Sigmoid colon (tissue), 7 donors: ENCODE data around the gene CECR2. TPM values are rescaled to one million over a fixed set of nuclear protein-coding genes. Genes with fewer than 3 reads are reported as not detected.

Experiments used
- DNase-seq: peaks from one replicate; pipeline ENCODE4 v3.0.0-alpha.2; 2019
- H3K27ac ChIP-seq, 4 donors: fragments of 200-600 bp; sonication (generic); one replicate each; pipeline ENCODE4 v1.5.1; 2016 to 2019; ENCODE audit warnings: mild to moderate bottlenecking in 1 of 4
- H3K27me3 ChIP-seq, 3 donors: fragments of 200-600 bp; sonication (generic); one replicate each; pipeline ENCODE4 v1.5.1; 2019; ENCODE audit warnings: mild to moderate bottlenecking in 1 of 3
- H3K36me3 ChIP-seq, 4 donors: fragments of 200-600 bp; sonication (generic); one replicate each; pipeline ENCODE4 v1.5.1; 2016 to 2019
- H3K4me1 ChIP-seq, 4 donors: fragments of 200-600 bp; sonication (generic); one replicate each; pipeline ENCODE4 v1.5.1; 2017 to 2019
- H3K4me3 ChIP-seq, 4 donors: fragments of 200-600 bp; sonication (generic); one replicate each; pipeline ENCODE4 v1.5.1; 2017 to 2019; ENCODE audit warnings: mild to moderate bottlenecking in 2 of 4, moderate library complexity in 1 of 4
- H3K9me3 ChIP-seq, 4 donors: fragments of 200-600 bp in 3 of 4; sonication (generic) in 3 of 4; one replicate each; pipeline versions ENCODE4 v1.5.1 to v1.6.1; 2013 to 2019
- CTCF ChIP-seq, 4 experiments: fragments of 450-650 bp in 3 of 4; fragments of 200-600 bp in 1 of 4; IDR thresholded peaks; one replicate each; pipeline ENCODE4 v1.5.1; 2016 to 2019; ENCODE audit warnings: antibody characterized with exemption in 4 of 4, mild to moderate bottlenecking in 3 of 4, moderate library complexity in 2 of 4
- EP300 ChIP-seq, 4 donors: sonication (generic); formaldehyde crosslinking; IDR thresholded peaks; one replicate each; pipeline ENCODE4 v1.6.1; 2017; ENCODE audit warnings: antibody characterized with exemption in 4 of 4
- POLR2A ChIP-seq, 2 donors: fragments of 450-650 bp; IDR thresholded peaks; one replicate each; pipeline ENCODE4 v1.6.1; 2016; ENCODE audit warnings: antibody characterized with exemption in 2 of 2, mild to moderate bottlenecking in 2 of 2, moderate library complexity in 2 of 2
- POLR2AphosphoS5 ChIP-seq, 4 donors: sonication (generic); formaldehyde crosslinking; IDR thresholded peaks; one replicate each; pipeline ENCODE4 v1.6.1; 2017; ENCODE audit warnings: antibody characterized with exemption in 4 of 4
- WGBS, 2 donors: extraction: QIAGEN DNeasy Blood & Tissue Kit; methylation state at CpG; one replicate each; pipeline ENCODE4 v1.1.7; 2013; 5-methylcytosine and 5-hydroxymethylcytosine counted together
- intact Hi-C: fragments of 100-400 bp; cut with DNase I; formaldehyde crosslinking; loops from one replicate; pipeline ENCODE4 v1.15.1; 2023
- polyA plus RNA-seq, 3 donors: library from polyadenylated mRNA; stranded (reverse); fragments of 200-250 nt; gene quantifications; one replicate each; pipeline ENCODE4 v1.2.3, GENCODE V29; 2013
- total RNA-seq, 4 donors: library from RNA; depleted of rRNA; stranded (reverse); fragments of >200 nt; gene quantifications; one replicate each; pipeline ENCODE4 v1.1.0, GENCODE V29; 2016
- donor health status: healthy with polysubstance abuse.
- donor health status: Bipolar disorder and iron deficiency.
- donor health status: healthy.

The CECR2 gene
- total and polyA plus RNA-seq, 7 donors: 0.39 to 2.8 (median 1.3) TPM; not detected in 1

- DNase-seq: no peak
- no peaks in the 10 kb centered on the region for H3K27me3 ChIP-seq
- intact Hi-C loops: no loop called here
Observed at GRCh38 chr22:17576470-17576869, 207.2 kb downstream of the CECR2 start.

GRCh38 chr22:17578136-17578754 is 209.0 kb downstream of the CECR2 start:
- WGBS, 2 donors: 66 to 77% methylated on average over 11 of the region's 11 CpGs
- no peaks in the 10 kb centered on the region for H3K4me1 ChIP-seq
- peak overlapping the region; percentile 1 to 51 (median 32) for H3K27ac ChIP-seq
- peak; percentile 92 for DNase-seq
- no peaks in the 10 kb centered on the region for H3K27me3 ChIP-seq
- H3K4me3 ChIP-seq: no peak overlapping the region
- TF ChIP-seq POLR2AphosphoS5 (IDR thresholded peaks at IDR 0.05) (peak in 2 of 4 donors; percentile 9 to 28), CTCF (IDR thresholded peaks at IDR 0.05) (no peak), POLR2A (IDR thresholded peaks at IDR 0.05) (no peak), EP300 (IDR thresholded peaks at IDR 0.05) (no peak)
- intact Hi-C loops: no loop called here
- H3K36me3 ChIP-seq: no peaks in the 10 kb centered on the region
- no peaks in the 10 kb centered on the region for H3K9me3 ChIP-seq

More at GRCh38 chr22:17576470-17576869, 207.2 kb downstream of the CECR2 start:
- peaks cover 0 to 9% (median 9%) of the 10 kb centered on the region in 4 donors for H3K4me1 ChIP-seq
- no peak for TF ChIP-seq CTCF (IDR thresholded peaks at IDR 0.05)
- no peak for TF ChIP-seq EP300 (IDR thresholded peaks at IDR 0.05)
- no peak for TF ChIP-seq POLR2AphosphoS5 (IDR thresholded peaks at IDR 0.05)
- TF ChIP-seq POLR2A (IDR thresholded peaks at IDR 0.05): no peak
- no peak overlapping the region for H3K4me3 ChIP-seq
- no peaks in the 10 kb centered on the region for H3K9me3 ChIP-seq
- WGBS, 2 donors: 83 to 86% methylated on average over 6 of the region's 6 CpGs
- no peaks in the 10 kb centered on the region for H3K36me3 ChIP-seq
- H3K27ac ChIP-seq: peak overlapping the region in 1 of 4 donors; percentile 15

- Histone ChIP-seq H3K4me3 (no peak overlapping the region), H3K27me3 (no peaks in the 10 kb centered on the region), H3K4me1 (no peaks in the 10 kb centered on the region), H3K9me3 (no peaks in the 10 kb centered on the region), H3K27ac (no peak overlapping the region), H3K36me3 (no peaks in the 10 kb centered on the region)
- no peak for DNase-seq
- WGBS, 2 donors: 85 to 92% methylated on average over 14 of the region's 14 CpGs
- intact Hi-C loops: no loop called here
- no peak for TF ChIP-seq CTCF (IDR thresholded peaks at IDR 0.05)
- TF ChIP-seq EP300 (IDR thresholded peaks at IDR 0.05): no peak
- TF ChIP-seq POLR2AphosphoS5 (IDR thresholded peaks at IDR 0.05): no peak
- no peak for TF ChIP-seq POLR2A (IDR thresholded peaks at IDR 0.05)
Observed at GRCh38 chr22:17579535-17579981, 210.3 kb downstream of the CECR2 start.

GRCh38 chr22:17580441-17581031 is 211.3 kb downstream of the CECR2 start:
- intact Hi-C loops: no loop called here
- H3K27me3 ChIP-seq: no peaks in the 10 kb centered on the region
- H3K36me3 ChIP-seq: no peaks in the 10 kb centered on the region
- no peaks in the 10 kb centered on the region for H3K4me1 ChIP-seq
- H3K9me3 ChIP-seq: no peaks in the 10 kb centered on the region
- WGBS, 2 donors: 67 to 73% methylated on average over 15 of the region's 15 CpGs
- no peak for TF ChIP-seq POLR2AphosphoS5 (IDR thresholded peaks at IDR 0.05)
- no peak for TF ChIP-seq EP300 (IDR thresholded peaks at IDR 0.05)
- no peak for TF ChIP-seq CTCF (IDR thresholded peaks at IDR 0.05)
- no peak for TF ChIP-seq POLR2A (IDR thresholded peaks at IDR 0.05)
- H3K4me3 ChIP-seq: no peak overlapping the region
- no peak overlapping the region for H3K27ac ChIP-seq
- DNase-seq: no peak
